ENCODE data around the gene B4GALT4.

B4GALT4 gene

GRCh38 chr3:119237299-119237698 is 3.4 kb downstream of the B4GALT4 start:
- FAIRE-seq (no peak), DNase-seq (ENCODE audit: insufficient read length, low spot score) (no peak)
- no peak for TF ChIP-seq POU2F2 (IDR thresholded peaks at IDR 0.05; ENCODE audit: low read depth, low read length)
- TF ChIP-seq TAF1 (IDR thresholded peaks at IDR 0.05; ENCODE audit: low read depth, low read length) = no peak
- no peak for TF ChIP-seq POLR2AphosphoS5 (IDR thresholded peaks at IDR 0.05; ENCODE audit: low read depth, low read length)

GRCh38 chr3:119236756-119237155 is 3.9 kb downstream of the B4GALT4 start:
- DNase-seq (ENCODE audit: insufficient read length, low spot score) (no peak), FAIRE-seq (peak; percentile 54)
- TF ChIP-seq SPI1 (IDR thresholded peaks at IDR 0.05; ENCODE audit: low read depth, low read length) = no peak
- no peak for TF ChIP-seq POLR2A (IDR thresholded peaks at IDR 0.05; ENCODE audit: low read depth, low read length)
- TF ChIP-seq POU2F2 (IDR thresholded peaks at IDR 0.05; ENCODE audit: low read depth, low read length) = no peak

GRCh38 chr3:119235151-119235550 is 5.5 kb downstream of the B4GALT4 start:
- TF ChIP-seq POLR2AphosphoS5 (IDR thresholded peaks at IDR 0.05; ENCODE audit: low read depth, low read length) (no peak), POU2F2 (IDR thresholded peaks at IDR 0.05; ENCODE audit: low read depth, low read length) (no peak), PAX5 (IDR thresholded peaks at IDR 0.05; ENCODE audit: insufficient read depth, low read length, severe bottlenecking) (no peak), SPI1 (IDR thresholded peaks at IDR 0.05; ENCODE audit: low read depth, low read length) (no peak), TAF1 (IDR thresholded peaks at IDR 0.05; ENCODE audit: low read depth, low read length) (no peak)
- DNase-seq (ENCODE audit: insufficient read length, low spot score) (no peak), FAIRE-seq (no peak)

DNA sequence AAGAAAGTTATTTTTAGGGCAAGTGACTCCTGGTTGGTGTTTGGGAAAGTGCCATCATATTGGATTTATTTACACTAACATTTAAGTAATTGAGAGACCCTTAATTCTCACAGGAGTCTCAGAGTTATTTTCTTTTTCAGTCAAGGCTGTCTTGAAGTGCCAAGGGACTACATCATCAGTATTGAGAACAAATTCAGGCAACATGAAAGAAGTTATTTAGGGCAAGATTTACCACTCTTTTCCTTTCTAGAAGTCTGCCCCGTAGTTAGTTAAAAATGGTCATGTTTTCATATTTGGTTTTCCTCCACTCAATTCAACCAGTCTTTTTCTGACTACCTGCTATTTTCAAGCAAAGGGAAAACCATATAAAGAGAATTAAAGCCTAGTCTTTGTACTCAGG is 6.1 kb downstream of the B4GALT4 start:
- no peak for TF ChIP-seq PAX5 (IDR thresholded peaks at IDR 0.05; ENCODE audit: insufficient read depth, low read length, severe bottlenecking)
- TF ChIP-seq SPI1 (IDR thresholded peaks at IDR 0.05; ENCODE audit: low read depth, low read length) = no peak
- no peak for TF ChIP-seq POLR2A (IDR thresholded peaks at IDR 0.05; ENCODE audit: low read depth, low read length)
- FAIRE-seq (no peak), DNase-seq (ENCODE audit: insufficient read length, low spot score) (no peak)

- TF ChIP-seq POLR2AphosphoS5 (IDR thresholded peaks at IDR 0.05; ENCODE audit: low read depth, low read length) (no peak), TAF1 (IDR thresholded peaks at IDR 0.05; ENCODE audit: low read depth, low read length) (no peak), POU2F2 (IDR thresholded peaks at IDR 0.05; ENCODE audit: low read depth, low read length) (no peak), SPI1 (IDR thresholded peaks at IDR 0.05; ENCODE audit: low read depth, low read length) (no peak), PAX5 (IDR thresholded peaks at IDR 0.05; ENCODE audit: insufficient read depth, low read length, severe bottlenecking) (no peak), POLR2A (IDR thresholded peaks at IDR 0.05; ENCODE audit: low read depth, low read length) (no peak)
- DNase-seq (ENCODE audit: insufficient read length, low spot score) (no peak), FAIRE-seq (no peak)
These were observed 9.9 kb downstream of the B4GALT4 start for GRCh38 chr3:119230745-119231144.

DNA sequence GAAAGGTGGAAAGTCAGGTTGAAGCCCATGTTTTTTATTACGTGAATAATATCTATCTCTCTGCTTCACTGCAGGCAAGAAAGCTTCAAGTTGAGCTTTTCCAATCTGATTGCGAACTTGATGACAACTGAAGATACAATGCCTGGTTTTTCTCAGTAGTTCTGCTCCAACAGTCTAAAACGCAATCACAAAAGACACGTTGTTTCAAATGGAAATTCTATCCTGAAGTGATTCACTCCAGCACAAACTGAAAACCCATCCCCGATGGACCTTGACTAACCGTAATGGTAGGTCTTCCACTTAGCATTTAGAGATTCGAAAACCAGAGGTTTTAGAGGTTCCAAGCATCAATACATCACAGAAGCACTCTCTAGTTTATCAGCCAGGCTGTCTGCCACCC is 10.6 kb downstream of the B4GALT4 start:
- FAIRE-seq (no peak), DNase-seq (ENCODE audit: insufficient read length, low spot score) (no peak)
- TF ChIP-seq SPI1 (IDR thresholded peaks at IDR 0.05; ENCODE audit: low read depth, low read length) (no peak), TAF1 (IDR thresholded peaks at IDR 0.05; ENCODE audit: low read depth, low read length) (no peak), PAX5 (IDR thresholded peaks at IDR 0.05; ENCODE audit: insufficient read depth, low read length, severe bottlenecking) (no peak), POU2F2 (IDR thresholded peaks at IDR 0.05; ENCODE audit: low read depth, low read length) (no peak), POLR2AphosphoS5 (IDR thresholded peaks at IDR 0.05; ENCODE audit: low read depth, low read length) (no peak), POLR2A (IDR thresholded peaks at IDR 0.05; ENCODE audit: low read depth, low read length) (no peak)

- DNase-seq (ENCODE audit: insufficient read length, low spot score) = no peak
- TF ChIP-seq PAX5 (IDR thresholded peaks at IDR 0.05; ENCODE audit: insufficient read depth, low read length, severe bottlenecking) (no peak), TAF1 (IDR thresholded peaks at IDR 0.05; ENCODE audit: low read depth, low read length) (no peak), POLR2AphosphoS5 (IDR thresholded peaks at IDR 0.05; ENCODE audit: low read depth, low read length) (no peak), SPI1 (IDR thresholded peaks at IDR 0.05; ENCODE audit: low read depth, low read length) (no peak), POU2F2 (IDR thresholded peaks at IDR 0.05; ENCODE audit: low read depth, low read length) (no peak), POLR2A (IDR thresholded peaks at IDR 0.05; ENCODE audit: low read depth, low read length) (no peak)
- FAIRE-seq = no peak
These were observed 11.5 kb downstream of the B4GALT4 start for GRCh38 chr3:119229190-119229589.

GRCh38 chr3:119228373-119229145 is 12.1 kb downstream of the B4GALT4 start:
- TF ChIP-seq POU2F2 (IDR thresholded peaks at IDR 0.05; ENCODE audit: low read depth, low read length) (no peak), POLR2AphosphoS5 (IDR thresholded peaks at IDR 0.05; ENCODE audit: low read depth, low read length) (no peak), SPI1 (IDR thresholded peaks at IDR 0.05; ENCODE audit: low read depth, low read length) (no peak)
- DNase-seq (ENCODE audit: insufficient read length, low spot score) = no peak

GRCh38 chr3:119227070-119227850 is 13.4 kb downstream of the B4GALT4 start:
- FAIRE-seq (no peak), DNase-seq (ENCODE audit: insufficient read length, low spot score) (no peak)
- no peak for TF ChIP-seq POLR2AphosphoS5 (IDR thresholded peaks at IDR 0.05; ENCODE audit: low read depth, low read length)
- TF ChIP-seq TAF1 (IDR thresholded peaks at IDR 0.05; ENCODE audit: low read depth, low read length) = no peak
- no peak for TF ChIP-seq POLR2A (IDR thresholded peaks at IDR 0.05; ENCODE audit: low read depth, low read length)

More at GRCh38 chr3:119228373-119229145, 12.1 kb downstream of the B4GALT4 start:
- no peak for FAIRE-seq

DNA sequence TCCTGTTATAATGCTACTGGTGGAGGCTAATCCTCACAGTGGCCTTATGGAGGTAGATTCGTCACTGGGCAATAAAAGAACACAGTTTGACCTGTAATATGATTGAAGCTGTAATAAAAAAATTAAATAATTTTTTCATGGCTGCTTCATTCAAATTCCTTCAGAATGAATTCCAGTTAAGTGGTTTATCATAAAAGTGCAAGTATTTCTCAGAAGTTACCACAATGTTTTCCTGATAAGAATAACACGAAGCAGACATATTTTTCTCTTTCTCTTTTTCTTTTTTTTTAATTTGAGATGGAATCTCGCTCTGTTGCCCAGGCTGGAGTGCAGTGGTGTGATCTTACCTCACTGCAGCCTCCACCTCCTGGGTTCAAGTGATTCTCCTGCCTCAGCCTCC is 15.6 kb downstream of the B4GALT4 start:
- no peak for DNase-seq (ENCODE audit: insufficient read length, low spot score)
- no peak for TF ChIP-seq TAF1 (IDR thresholded peaks at IDR 0.05; ENCODE audit: low read depth, low read length)
- TF ChIP-seq POU2F2 (IDR thresholded peaks at IDR 0.05; ENCODE audit: low read depth, low read length) = no peak
- no peak for TF ChIP-seq POLR2AphosphoS5 (IDR thresholded peaks at IDR 0.05; ENCODE audit: low read depth, low read length)
- TF ChIP-seq SPI1 (IDR thresholded peaks at IDR 0.05; ENCODE audit: low read depth, low read length) = no peak
- no peak for TF ChIP-seq PAX5 (IDR thresholded peaks at IDR 0.05; ENCODE audit: insufficient read depth, low read length, severe bottlenecking)
- no peak for TF ChIP-seq POLR2A (IDR thresholded peaks at IDR 0.05; ENCODE audit: low read depth, low read length)
- no peak for FAIRE-seq

Data from GM12891 (cell line).